DOHH2 (cell line): ENCODE data around the gene SNRPF.

Experiments
- H3F3A ChIP-seq: fragments of 200-600 bp; sonication (generic), shearing (Covaris generic); 2 replicates; pipeline ENCODE4 v1.6.0; 2016; ENCODE audit warnings: antibody characterized with exemption, mild to moderate bottlenecking; ENCODE audit not compliant: control insufficient read depth, insufficient read depth
- H3K27ac ChIP-seq: fragments of 200-600 bp; sonication (generic); 2 replicates; pipeline ENCODE4 v1.5.1; 2014; ENCODE audit warnings: low read depth, mild to moderate bottlenecking, low read length, moderate library complexity
- H3K27me3 ChIP-seq: fragments of 200-600 bp; sonication (generic); 2 replicates; pipeline ENCODE4 v1.6.1; 2014; ENCODE audit warnings: mild to moderate bottlenecking, low read length, mixed read lengths; ENCODE audit not compliant: control insufficient read depth
- H3K36me3 ChIP-seq: fragments of 200-600 bp; sonication (generic); 2 replicates; pipeline ENCODE4 v1.6.1; 2014; ENCODE audit warnings: mild to moderate bottlenecking, low read length, moderate library complexity, mixed read lengths; ENCODE audit not compliant: control insufficient read depth
- H3K4me1 ChIP-seq: fragments of 200-600 bp; sonication (generic); 2 replicates; pipeline ENCODE4 v1.6.1; 2014; ENCODE audit warnings: mild to moderate bottlenecking, low read length, mixed read lengths; ENCODE audit not compliant: control insufficient read depth
- H3K4me2 ChIP-seq: fragments of 200-600 bp; sonication (generic); 2 replicates; pipeline ENCODE4 v1.6.0; 2014; ENCODE audit warnings: mild to moderate bottlenecking, low read length, moderate library complexity
- H3K4me3 ChIP-seq: fragments of 200-600 bp; sonication (generic); 2 replicates; pipeline ENCODE4 v1.5.1; 2014; ENCODE audit warnings: mild to moderate bottlenecking, low read length, mixed read lengths
- H3K79me2 ChIP-seq: fragments of 200-600 bp; sonication (generic); 2 replicates; pipeline ENCODE4 v1.6.1; 2014; ENCODE audit warnings: mild to moderate bottlenecking, low read length, mixed read lengths; ENCODE audit not compliant: control insufficient read depth
- H3K9me2 ChIP-seq: fragments of 200-600 bp; sonication (generic); replicated peaks from 2 replicates; pipeline ENCODE4 v1.6.1; 2014; ENCODE audit warnings: mild to moderate bottlenecking, low read length, mixed read lengths; ENCODE audit not compliant: control insufficient read depth
- H3K9me3 ChIP-seq: fragments of 200-600 bp; sonication (generic); 2 replicates; pipeline ENCODE4 v1.6.1; 2014; ENCODE audit warnings: antibody characterized with exemption, low read length, mixed read lengths; ENCODE audit not compliant: control insufficient read depth, insufficient read depth
- H4K20me1 ChIP-seq: fragments of 200-600 bp; sonication (generic); 2 replicates; pipeline ENCODE4 v1.6.0; 2014; ENCODE audit warnings: low read depth, mild to moderate bottlenecking, antibody characterized with exemption, low read length, moderate library complexity; ENCODE audit not compliant: control insufficient read depth, insufficient read depth
- CTCF ChIP-seq: fragments of 200-600 bp; sonication (generic); IDR thresholded peaks from one replicate; pipeline ENCODE4 v1.5.1; 2014; ENCODE audit warnings: antibody characterized with exemption, mild to moderate bottlenecking, low read depth, low read length; ENCODE audit not compliant: poor library complexity, severe bottlenecking
- EZH2phosphoT487 ChIP-seq: fragments of 200-600 bp; sonication (generic); IDR thresholded peaks from 2 replicates; pipeline ENCODE4 v1.6.1; 2017; ENCODE audit warnings: borderline replicate concordance, mild to moderate bottlenecking, antibody characterized with exemption, low read length, moderate library complexity, mixed read lengths

Gene SNRPF

GRCh38 chr12:95851606-95852005 lies 7.1 kb upstream of the SNRPF start:
- TF ChIP-seq EZH2phosphoT487 (no peak), CTCF (no peak)
- Histone ChIP-seq H3K9me2 (no peaks in the 10 kb centered on the region), H3K4me2 (no peak overlapping the region), H3K27me3 (peaks cover 8% of the 10 kb centered on the region; the same call in 1 of the 2 replicates), H3K79me2 (no peaks in the 10 kb centered on the region), H3K4me1 (peaks cover 8% of the 10 kb centered on the region), H3K36me3 (no peaks in the 10 kb centered on the region), H3K9me3 (no peaks in the 10 kb centered on the region), H3K4me3 (no peak overlapping the region), H4K20me1 (no peaks in the 10 kb centered on the region), H3K27ac (no peak overlapping the region), H3F3A (no peaks in the 10 kb centered on the region)

- Histone ChIP-seq H3K9me3 (no peaks in the 10 kb centered on the region), H3K4me3 (no peak overlapping the region), H3K27me3 (peaks cover 8% of the 10 kb centered on the region; the same call in 1 of the 2 replicates), H3F3A (no peaks in the 10 kb centered on the region), H3K9me2 (no peaks in the 10 kb centered on the region), H3K79me2 (no peaks in the 10 kb centered on the region), H3K4me2 (no peak overlapping the region), H3K27ac (no peak overlapping the region), H3K4me1 (peaks cover 8% of the 10 kb centered on the region), H4K20me1 (no peaks in the 10 kb centered on the region), H3K36me3 (no peaks in the 10 kb centered on the region)
- TF ChIP-seq CTCF, result no peak
- no peak for TF ChIP-seq EZH2phosphoT487
These were observed 6.6 kb upstream of the SNRPF start for GRCh38 chr12:95852133-95852532.

DNA sequence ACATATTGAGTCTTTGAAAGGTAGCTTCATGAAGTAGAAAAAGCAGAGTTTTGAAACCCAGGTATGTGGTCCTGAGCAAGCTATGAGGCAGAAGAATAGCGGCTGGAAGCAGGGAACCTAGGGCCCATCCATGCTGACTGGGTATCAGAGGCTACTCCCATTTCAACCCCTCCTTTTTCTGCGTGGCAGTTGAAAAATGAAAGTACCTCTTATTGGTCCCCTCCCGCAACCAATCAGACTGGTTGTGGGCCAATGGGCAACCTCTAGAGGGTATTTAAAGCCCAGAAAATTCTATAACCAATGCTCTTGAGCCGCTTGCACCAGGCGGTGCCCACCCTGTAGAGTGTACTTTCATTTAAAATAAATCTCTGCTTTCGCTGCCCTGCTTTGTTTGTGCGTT lies 1.6 kb upstream of the SNRPF start:
- Histone ChIP-seq H3K4me3 (no peak overlapping the region), H3K27ac (no peak overlapping the region), H3K9me3 (no peaks in the 10 kb centered on the region), H3K4me2 (no peak overlapping the region), H3K36me3 (peaks cover 27% of the 10 kb centered on the region), H3K27me3 (peaks cover 8% of the 10 kb centered on the region; the same call in 1 of the 2 replicates), H3K9me2 (no peaks in the 10 kb centered on the region), H3K4me1 (peaks cover 19% of the 10 kb centered on the region), H4K20me1 (no peaks in the 10 kb centered on the region), H3K79me2 (peaks cover 35% of the 10 kb centered on the region), H3F3A (no peaks in the 10 kb centered on the region)
- TF ChIP-seq EZH2phosphoT487 (no peak), CTCF (no peak)
